Measurements from ENCODE around the gene TOLLIP.
A peak's percentile ranks its signal among the peaks of the same experiment; 100 is the strongest.

The TOLLIP gene

DNA sequence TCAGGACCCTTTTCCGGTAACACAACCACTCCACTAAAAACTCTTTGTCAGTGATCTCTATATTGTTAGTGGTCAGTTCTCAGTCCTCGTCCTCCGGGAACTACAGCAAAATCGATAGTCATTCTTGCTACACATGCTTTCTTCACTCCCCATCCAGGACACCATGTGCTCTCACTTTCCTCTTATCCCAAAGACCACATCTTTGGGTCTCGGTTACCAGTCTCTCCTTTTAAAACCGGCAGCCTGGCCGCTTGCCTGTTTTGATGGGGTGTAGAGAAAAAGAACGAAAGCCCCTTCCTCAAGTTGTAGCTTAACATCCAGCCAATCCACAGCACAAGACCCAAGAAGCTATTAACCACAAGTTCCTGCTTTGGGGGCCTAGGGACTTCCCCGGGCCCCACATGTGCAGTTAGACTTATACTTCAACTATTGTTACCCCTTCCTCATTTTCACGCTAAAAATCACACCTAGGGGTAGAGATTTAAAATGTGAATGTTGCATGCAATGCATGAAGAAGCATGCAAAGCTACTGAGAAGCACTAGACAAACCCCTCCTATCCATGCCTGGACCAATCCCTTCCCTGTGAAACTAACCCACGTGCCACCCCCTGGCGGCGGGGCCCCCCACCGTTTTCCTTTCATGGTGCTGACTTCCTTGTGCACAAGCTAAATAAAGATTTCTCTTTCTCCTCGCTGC lies 1.5 kb upstream of the TOLLIP start:
- peak in 3 of 5 experiments; percentile 41 to 74 (median 45) for DNase-seq

DNA sequence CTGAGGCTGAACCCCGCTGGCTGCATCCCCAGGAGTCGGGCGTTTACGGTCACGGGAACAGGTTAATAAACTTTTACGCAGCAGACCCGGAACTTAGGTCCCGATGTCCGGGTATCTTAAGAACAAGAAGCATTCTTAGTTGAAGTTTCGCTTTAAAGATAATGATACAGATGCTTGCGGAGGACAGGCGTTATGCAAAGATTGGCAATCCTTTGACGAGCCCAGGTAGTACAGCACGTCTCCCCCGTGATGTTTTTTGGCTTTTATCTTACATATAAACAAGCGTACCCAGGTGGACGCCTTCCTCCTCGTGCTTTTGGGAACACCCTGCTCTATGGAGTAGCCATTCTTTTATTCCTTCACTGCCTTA lies 871 bp upstream of the TOLLIP start:
- peak in 1 of 5 experiments; percentile 30 for DNase-seq

DNA sequence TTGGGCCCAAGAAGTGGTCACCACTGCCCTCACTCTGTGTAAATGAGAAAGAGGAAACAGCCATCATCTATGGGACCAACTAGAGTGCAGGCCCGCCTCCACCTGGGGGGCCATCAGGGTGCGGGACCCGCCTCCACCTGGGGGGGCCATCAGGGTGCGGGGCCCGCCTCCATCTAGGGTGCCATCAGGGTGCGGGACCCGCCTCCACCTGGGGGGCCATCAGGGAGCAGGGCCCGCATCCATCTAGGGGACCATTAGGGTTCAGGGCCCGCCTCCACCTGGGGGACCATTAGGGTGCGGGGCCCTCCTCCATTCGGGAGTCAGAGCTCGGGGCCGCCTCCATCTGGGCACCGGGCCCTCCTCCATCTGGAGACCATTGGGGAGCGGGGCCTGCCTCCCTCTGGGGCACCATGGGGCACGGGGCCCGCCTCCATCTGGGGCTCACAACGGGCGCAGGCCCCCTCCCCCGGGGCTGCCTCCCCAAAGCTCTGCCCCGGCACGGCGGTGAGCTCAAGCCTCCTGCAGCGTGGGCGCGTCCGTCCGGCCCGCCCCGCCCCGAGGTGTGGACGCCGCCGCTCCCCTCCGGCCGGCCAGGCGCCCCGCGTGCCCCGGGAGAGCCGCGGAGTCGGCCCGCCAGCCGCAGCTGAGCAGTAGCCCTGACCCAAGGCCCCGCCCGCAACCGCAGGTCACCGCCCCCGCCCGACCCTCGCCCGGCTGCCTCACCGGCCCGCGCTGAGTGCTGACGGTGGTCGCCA lies 512 bp downstream of the TOLLIP start:
- DNase-seq = no peak

DNA sequence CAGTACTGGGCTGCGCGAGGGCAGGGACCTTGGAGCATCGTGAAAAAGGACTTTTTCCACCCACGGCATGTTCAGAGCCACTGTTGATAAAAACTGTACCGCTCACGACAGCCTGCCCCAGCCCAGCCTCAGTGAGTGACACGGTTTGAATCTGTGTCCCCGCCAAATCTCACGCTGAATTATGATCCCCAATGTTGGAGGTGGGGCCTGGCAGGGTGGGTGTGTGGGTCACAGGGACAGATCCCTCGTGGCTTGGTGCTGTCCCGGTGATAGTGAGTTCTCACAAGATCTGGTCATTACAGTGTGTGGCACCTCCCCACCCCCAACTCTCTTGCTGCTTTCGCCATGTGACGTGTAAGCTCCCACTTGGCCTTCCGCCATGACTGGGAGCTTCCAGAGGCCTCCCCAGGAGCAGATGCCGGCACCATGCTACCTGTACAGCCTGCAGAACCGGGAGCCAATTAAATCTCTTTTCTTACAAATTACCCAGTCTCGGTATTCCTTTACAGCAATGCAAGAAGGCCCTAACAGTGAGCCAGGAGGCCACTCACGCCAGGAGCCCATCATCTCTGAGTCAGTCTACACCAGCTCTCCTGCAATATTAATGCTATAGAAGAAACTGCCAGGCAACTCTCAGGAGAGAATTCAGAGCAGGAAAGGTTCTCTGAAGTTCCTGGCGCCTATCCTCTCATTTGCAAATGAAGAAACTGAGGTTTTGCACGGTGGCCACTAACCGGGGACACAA lies 1.3 kb downstream of the TOLLIP start:
- no peak for DNase-seq

DNA sequence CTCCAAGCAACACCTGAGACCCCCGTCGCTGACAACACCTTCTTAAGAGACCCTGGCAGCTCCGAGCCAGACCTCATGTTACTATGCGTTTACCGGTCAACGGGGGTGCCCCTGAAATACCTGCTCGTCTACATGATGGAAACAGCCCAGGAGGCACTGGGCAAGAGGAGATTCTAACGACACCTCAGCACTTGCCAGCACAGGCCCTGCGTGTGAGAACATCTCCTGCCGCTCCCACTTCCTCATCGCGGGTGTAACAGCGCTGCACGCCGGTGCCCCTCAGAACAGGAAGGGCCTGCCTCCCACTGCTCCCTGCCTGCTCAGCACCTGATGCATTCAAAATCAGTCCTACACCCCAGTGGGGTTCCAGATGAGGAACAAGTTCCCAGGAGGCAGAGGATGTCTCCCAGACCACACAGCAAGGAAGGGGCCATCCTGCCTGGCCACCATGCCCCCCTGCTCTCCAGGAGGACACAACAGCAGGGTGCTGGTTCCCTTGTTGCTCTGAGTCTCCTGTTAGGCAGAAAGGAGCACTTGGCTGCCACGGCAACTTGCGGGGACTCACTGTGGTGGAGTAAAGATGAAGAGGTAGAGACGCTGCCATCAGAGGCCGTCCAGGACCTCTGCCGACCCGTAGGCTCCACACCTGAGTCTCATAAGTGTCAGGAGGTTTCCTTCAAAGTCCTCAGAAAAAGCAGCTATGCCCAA lies 2.1 kb downstream of the TOLLIP start:
- no peak for DNase-seq

DNA sequence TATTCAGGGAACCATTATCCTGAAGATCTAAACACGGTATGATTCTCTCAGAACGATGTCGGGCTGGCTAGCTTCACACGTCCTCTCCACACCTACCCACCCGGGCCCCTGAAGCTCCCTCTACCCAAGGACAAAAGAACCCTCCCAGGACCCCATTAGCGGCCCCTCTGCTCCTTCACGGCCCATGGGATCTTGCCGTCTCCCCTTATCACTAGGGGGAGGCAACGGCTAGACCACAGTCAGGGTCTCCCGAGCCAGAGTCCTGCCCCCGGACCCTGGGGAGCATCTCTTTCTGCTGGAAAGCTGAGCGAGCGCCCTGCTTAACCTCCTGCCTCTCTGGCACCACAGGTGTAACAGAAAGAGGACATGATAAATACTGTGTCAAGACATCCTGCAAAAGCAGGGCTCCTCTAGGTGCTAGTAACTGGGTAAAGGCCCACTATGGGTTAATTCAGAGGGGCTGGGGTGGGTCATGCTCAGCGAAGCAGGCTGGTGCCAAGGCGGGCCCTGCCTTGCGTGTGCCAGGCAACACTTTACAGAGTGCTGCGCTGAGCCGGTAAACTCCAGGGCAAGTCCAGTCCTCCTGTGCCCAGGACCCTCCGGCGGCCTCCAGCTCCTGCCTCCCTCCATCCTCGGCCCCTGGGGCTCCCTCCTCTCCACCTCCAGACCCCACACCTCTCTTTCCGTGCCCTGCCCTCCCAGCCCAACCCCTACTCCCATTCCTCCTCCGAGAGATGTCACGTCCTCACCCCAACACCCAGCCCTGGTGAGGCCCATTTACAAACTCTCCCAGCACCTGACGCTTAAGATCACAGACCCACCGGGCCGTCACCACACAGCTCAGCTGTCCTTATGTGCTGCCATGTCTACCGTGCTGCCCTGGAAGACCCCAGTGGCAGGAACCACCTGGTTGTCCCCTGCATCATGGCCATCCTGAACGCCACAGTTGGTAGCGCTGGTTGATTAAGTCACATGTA lies 3.0 kb downstream of the TOLLIP start:
- DNase-seq = no peak

DNA sequence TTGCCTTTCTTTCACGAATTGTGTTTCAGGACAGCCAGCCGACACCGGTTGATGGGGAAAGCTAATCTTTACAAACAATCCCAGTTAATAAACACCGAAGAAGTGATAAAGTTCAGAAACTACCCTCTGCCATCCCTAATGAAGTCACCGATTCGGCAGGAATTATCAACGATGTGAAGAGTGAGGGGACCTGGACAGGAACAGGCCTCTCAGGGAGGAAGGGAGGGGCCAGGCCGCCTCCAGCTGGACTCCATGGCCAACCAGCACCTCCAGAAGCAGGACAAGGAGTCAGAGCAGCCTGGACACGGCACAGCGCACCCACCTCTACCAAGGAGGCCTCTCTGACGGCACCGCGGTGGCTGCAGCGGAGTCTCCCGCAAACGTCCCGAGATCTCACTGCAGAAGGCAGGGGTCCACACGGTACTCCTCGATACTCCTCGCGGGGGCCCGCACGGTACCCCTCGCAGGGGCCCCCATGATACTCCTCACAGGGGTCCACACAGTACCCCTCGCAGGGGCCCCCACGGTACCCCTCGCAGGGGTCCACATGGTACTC lies 3.9 kb downstream of the TOLLIP start:
- DNase-seq = no peak

DNA sequence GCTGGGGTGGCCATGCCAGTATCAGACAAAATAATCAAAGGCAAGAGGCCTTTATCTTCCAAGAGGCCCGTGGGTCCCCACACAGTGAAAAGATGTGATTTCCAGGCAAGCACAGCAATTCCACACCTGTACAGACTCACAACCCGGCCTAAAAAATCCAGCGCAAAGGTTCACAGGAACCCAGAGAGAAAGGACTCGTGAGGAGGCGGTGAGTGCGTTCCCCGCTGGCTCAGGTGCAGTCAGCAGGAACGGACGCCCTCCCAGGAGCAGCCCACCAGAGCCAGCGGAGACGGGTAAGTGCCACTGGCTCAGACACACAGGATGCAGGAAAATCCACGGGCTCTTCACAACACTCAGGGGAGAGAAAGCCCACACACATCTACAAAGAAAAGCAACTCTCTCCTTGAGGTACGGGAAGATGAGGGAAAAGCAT lies 4.4 kb downstream of the TOLLIP start:
- DNase-seq = no peak

DNA sequence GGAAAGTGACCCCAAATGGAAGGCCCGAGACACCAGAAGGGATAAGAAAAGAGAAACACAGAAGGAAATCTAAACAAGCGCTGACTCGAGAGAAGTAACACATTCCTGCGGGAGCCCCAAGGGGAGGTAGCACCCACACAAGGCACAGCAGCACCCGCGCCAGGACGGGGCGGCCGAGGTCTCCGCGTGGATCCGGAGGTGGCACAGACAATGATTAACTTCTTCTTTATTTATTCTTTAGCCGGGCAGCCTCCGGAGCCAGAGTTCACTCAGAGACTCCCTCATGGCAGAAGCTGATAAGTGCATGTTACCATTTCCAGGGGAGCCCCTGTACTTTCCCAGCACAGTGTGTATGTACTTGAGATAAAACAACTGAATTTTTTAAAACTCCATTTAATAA lies 5.1 kb downstream of the TOLLIP start:
- no peak for DNase-seq

DNA sequence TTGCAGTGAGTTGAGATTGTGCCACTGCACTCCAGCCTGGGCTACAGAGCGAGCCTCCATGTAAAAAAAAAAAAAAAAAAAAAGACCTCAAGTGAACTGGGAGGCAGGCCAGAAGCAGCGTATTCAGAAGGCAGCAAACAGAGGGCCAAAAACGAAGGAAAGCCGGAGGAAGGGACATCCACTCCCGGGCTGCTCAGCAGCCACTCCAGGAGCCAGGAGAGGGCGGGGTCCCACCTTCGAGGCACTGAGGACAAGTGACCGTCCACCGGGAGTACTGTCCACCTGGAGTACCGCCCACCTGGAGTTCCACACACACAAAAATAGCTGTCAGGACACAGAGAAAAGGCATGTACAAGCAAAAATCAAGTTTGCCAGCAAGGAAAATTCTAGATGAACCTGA lies 5.5 kb downstream of the TOLLIP start:
- DNase-seq = no peak

DNA sequence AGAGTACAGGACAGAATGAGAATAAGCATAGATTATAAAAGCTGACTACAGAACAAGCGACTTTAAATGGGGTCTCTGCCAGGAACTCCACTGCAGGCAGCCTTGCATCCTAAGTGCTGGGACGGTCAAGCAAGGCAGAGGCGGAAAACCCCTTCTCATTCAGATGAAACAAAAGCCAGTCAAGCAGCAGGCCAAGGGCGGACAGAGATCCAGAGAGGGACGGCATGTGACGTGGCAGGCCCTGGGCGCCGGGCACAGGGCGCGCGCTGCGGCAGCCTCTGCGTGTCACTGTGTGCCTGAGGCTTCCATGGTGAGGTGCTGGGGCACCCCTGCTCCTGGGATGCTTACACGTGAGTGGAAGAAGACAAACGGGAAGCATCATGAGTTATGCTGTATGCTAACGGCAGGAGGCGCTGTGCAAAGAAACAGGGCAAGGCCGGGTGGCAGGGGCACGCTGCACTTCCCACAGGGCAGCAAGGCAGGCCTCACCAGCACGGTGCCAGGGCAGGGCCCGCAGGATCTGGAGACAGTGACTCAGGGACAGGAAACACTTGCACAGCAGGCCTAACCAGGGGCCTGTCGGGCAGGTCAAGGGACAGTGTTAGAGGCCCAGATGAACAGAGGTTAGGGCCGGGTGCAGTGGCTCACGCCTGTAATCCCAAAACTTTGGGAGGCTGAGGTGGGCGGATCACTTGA lies 6.2 kb downstream of the TOLLIP start:
- DNase-seq = no peak

DNA sequence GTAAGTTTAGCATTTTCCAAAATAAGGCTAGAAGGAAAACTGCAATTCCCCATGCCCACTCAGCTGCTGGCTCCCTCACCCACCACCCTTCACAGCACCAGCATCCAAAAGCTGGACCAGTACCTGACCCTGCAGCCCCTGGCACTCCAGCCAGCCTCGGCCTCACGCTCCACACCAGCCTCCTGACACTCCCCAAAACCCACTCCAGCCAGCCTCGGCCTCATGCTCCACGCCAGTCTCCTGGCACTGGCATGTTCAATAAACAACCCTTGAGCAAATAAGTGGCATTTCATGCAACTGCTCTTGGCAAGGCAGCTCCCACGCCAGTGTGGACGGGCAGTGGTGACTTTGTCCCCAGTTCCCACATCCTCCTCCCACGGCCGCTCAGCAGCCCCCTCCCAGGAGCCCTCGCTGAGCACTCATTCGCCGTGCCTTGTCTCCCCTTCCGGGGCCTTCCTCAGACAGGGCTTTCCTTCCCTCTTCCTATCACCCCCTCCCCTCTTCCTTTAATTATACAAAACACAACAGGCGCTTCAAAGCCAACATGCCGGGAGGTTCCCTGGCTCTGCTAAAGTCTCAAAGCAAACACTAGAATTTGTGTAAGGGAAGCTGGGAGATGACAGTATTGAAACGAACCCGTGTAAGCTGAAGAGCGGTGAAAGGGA lies 6.8 kb downstream of the TOLLIP start:
- no peak for DNase-seq

DNA sequence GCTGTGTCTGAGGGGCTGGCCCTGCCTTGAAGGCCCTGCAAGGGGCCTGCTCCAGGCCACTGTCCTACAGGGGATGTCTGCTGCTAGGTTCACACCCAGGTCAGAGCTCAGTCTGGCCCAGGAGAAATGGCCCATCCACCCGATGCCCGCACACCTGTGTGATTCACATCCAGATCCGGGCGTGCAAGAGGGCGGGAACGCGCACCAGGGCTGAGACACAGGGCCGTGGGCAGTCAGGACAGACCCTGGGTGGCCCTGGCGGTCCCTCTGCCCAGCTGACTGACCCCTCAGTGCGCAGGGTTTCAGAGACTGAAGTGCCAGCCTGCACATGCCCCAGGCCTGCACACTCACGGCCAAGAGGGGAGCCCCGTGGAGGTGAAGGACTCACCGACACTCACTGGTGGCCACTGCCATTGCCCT lies 7.4 kb downstream of the TOLLIP start:
- DNase-seq = no peak

DNA sequence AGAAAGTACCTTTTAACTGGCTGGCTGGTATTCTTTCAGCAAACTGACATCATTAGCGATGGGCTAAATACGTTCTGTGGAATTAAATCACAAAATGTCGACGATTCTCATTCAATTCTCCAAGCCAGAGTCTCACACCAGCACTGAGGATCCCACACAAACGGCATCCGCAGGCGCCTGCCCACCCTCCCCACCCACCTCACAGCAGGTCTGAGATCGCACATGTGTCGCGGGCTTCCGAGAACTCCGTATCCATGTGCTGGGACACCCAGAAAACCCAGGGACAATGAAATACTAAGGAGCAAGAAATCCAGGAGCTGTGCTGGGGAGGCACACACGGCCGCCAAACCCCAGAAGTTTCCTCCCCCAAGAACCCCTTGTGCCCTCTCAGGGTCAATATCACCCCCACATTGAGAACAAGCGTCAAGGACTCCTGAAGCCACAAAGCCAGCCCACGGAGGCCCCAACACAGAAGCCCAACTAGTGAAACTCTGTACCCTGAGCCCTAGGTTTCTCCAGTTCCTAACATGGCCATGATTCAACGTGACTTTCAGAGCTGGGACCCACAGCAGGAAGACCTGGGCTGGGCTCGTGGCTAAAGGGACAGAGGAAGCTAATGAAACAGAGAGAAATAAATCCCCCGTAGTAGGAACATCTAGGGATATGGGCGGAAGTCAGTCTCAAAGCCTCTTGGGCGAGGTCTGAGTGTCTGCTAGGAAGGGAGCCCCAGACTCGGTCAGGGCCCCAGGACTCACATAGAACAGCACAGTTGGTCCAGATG lies 8.0 kb downstream of the TOLLIP start:
- DNase-seq = no peak

DNA sequence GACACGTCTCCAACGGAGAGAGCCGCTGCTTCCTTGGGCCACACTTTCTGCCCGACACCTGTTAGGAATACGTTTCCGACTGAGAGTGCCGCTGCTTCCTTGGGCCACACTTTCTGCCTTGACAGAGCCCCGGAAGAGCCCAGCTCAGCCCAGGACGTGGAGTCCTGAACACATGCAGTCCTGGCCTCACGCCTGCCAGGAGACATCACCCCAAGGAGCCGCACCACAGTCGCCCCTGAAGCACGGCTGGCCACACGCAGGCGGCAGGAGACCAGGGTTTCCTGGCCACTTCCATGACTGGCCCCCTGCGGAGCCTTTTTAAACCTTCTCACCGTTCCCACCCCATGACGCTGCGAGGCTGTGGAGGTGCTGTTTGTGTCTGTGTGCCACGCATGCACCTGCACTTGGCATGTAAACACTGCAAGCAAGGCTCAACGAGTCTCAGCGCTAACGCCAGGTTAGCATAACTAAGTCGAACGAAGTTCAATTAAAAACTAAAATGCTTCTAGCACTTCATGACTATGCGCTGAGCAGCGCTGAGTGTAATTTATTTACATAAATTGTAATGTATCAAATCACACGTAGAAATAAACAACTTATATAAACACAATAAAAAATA lies 8.8 kb downstream of the TOLLIP start:
- no peak for DNase-seq

DNA sequence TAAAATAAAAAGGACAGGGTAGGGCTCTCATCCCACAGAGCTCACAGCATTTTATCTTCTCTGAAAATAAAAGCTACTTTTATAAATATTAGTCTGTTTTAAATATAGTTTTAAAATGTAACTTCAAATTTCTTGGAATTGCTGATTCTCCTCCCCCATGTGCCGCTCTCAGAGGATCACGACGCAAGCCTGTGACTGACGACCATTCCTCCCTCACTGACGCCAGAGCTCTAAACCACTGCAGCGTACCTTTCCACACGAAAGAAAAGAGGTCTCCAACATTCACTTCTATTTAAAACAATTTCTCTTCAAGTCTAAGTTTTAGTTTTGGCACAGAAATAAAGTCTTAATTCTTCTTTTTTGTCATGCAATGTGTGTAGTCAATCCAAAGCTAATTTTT lies 9.3 kb downstream of the TOLLIP start:
- DNase-seq = no peak

DNA sequence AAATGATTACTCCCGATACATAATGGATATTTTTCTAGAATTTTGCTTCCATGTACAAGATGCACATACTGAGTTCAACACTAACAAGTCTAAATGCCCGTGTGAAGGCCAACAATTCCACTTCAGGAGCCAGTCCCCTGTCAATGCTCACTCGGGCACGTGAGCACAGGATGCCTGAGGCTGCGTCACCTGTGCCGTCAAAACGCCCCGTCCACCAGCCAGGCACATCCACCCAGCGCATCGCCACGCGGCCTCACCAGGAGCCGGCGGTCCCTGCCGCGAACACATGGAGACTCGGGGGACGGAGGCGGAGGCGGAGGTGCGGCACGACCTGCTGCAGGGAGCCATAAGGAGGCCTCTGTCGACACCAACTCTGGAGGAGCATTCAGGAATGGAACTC lies 9.8 kb downstream of the TOLLIP start:
- DNase-seq = no peak

DNA sequence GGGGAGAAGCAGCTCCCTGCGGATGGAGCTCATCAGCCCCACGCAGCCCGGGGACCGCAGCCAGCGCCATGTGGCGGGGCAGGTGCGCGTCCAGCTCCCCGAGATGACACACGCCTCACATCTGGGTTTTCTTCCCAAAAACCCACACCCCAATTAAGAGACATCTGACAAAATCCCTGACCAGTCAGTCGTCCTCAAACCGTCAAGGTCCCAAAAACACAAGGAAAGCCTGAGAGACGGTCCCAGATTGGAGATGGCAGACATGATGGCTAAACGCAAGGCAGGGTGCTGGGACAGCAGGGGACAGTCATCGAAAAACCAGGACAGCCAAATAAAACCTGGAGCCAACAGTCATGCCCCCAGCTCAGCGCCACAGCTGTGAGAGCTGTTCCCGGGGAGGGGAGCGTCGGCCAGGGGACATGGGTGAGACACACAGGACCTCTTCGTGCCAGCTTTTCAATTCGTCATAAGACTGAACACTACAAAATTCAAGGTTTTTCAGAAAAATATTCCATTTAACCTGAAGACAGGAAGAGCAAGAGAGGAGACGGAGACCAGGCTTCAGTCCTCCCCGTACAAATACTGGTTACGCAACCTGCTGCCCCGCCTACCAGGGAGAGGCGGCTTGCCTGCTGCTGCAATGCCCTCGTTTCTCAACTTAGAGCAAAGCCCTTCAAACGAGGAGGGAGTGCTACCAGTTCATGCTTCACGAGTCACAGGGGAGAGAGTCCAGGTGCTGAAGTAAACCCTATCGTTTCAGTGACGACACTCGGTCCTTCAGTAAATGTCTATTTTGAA lies 10.5 kb downstream of the TOLLIP start:
- no peak for DNase-seq

Data from T-helper 2 cell (primary cell).